Type B pancreatic cell (in vitro differentiated cells): ENCODE measurements around the gene RRM2. TPM values are rescaled to one million over a fixed set of nuclear protein-coding genes. Genes with fewer than 3 reads are reported as not detected.

Experiments used
- DNase-seq: peaks from one replicate; pipeline ENCODE4 v3.0.0; 2021; ENCODE audit warnings: mixed read lengths; ENCODE audit not compliant: unreplicated experiment; ENCODE audit errors: extremely low spot score
- H3K27ac Mint-ChIP-seq: 2 replicates; pipeline ENCODE4 v1.8.0; 2021; ENCODE audit warnings: mild to moderate bottlenecking, mixed read lengths
- H3K27me3 Mint-ChIP-seq: 2 replicates; pipeline ENCODE4 v1.8.0; 2021; ENCODE audit warnings: mixed read lengths
- H3K36me3 Mint-ChIP-seq: 2 replicates; pipeline ENCODE4 v1.8.0; 2021; ENCODE audit warnings: mixed read lengths
- H3K4me1 Mint-ChIP-seq: one replicate; pipeline ENCODE4 v1.8.0; 2021; ENCODE audit warnings: mixed read lengths; ENCODE audit not compliant: unreplicated experiment
- H3K4me3 Mint-ChIP-seq: 2 replicates; pipeline ENCODE4 v1.8.0; 2021; ENCODE audit warnings: mild to moderate bottlenecking, mixed read lengths
- H3K9me3 Mint-ChIP-seq: 2 replicates; pipeline ENCODE4 v1.8.0; 2021; ENCODE audit warnings: mixed read lengths
- CTCF ChIP-seq: fragments of 200-600 bp; sonication (generic); conservative IDR thresholded peaks from 2 replicates; pipeline ENCODE4 v1.5.0; 2021; ENCODE audit warnings: antibody characterized with exemption, mild to moderate bottlenecking
- total RNA-seq: library from RNA; stranded (reverse); gene quantifications from 2 replicates; pipeline ENCODE4 v1.2.1, GENCODE V29; 2021; ENCODE audit warnings: low replicate concordance

RRM2 gene
- total RNA-seq, 1 donor from 2014 or later, result 109 TPM

GRCh38 chr2:10170256-10170655 is 47.7 kb downstream of the RRM2 start:
- no peaks in the 10 kb centered on the region for H3K27me3 Mint-ChIP-seq
- H3K36me3 Mint-ChIP-seq, result no peaks in the 10 kb centered on the region
- no peaks in the 10 kb centered on the region for H3K9me3 Mint-ChIP-seq
- no peak for DNase-seq
- H3K27ac Mint-ChIP-seq, result no peak overlapping the region
- no peak overlapping the region for H3K4me3 Mint-ChIP-seq
- peaks cover 35% of the 10 kb centered on the region for H3K4me1 Mint-ChIP-seq
- TF ChIP-seq CTCF, result no peak

GRCh38 chr2:10171006-10171800 is 48.7 kb downstream of the RRM2 start:
- Mint-ChIP-seq H3K36me3 (no peaks in the 10 kb centered on the region), H3K4me1 (peaks cover 35% of the 10 kb centered on the region), H3K9me3 (no peaks in the 10 kb centered on the region), H3K27ac (no peak overlapping the region), H3K4me3 (no peak overlapping the region), H3K27me3 (no peaks in the 10 kb centered on the region)
- TF ChIP-seq CTCF, result no peak
- no peak for DNase-seq

GRCh38 chr2:10172033-10172871 is 49.7 kb downstream of the RRM2 start:
- Mint-ChIP-seq H3K4me1 (peaks cover 33% of the 10 kb centered on the region), H3K27me3 (no peaks in the 10 kb centered on the region), H3K4me3 (peak overlapping the region; percentile 8), H3K27ac (peak overlapping the region; percentile 81), H3K36me3 (no peaks in the 10 kb centered on the region), H3K9me3 (no peaks in the 10 kb centered on the region)
- no peak for DNase-seq
- TF ChIP-seq CTCF, result no peak

GRCh38 chr2:10173258-10174005 is 50.9 kb downstream of the RRM2 start:
- peaks cover 21% of the 10 kb centered on the region for H3K4me1 Mint-ChIP-seq
- no peak overlapping the region for H3K27ac Mint-ChIP-seq
- no peak for TF ChIP-seq CTCF
- H3K36me3 Mint-ChIP-seq, result no peaks in the 10 kb centered on the region
- no peaks in the 10 kb centered on the region for H3K27me3 Mint-ChIP-seq
- H3K4me3 Mint-ChIP-seq, result no peak overlapping the region
- DNase-seq, result no peak
- H3K9me3 Mint-ChIP-seq, result no peaks in the 10 kb centered on the region

GRCh38 chr2:10174173-10174572 is 51.6 kb downstream of the RRM2 start:
- no peak for DNase-seq
- Mint-ChIP-seq H3K4me3 (no peak overlapping the region), H3K4me1 (peaks cover 17% of the 10 kb centered on the region), H3K27ac (no peak overlapping the region), H3K36me3 (no peaks in the 10 kb centered on the region), H3K9me3 (no peaks in the 10 kb centered on the region), H3K27me3 (no peaks in the 10 kb centered on the region)
- no peak for TF ChIP-seq CTCF
